Neural cell (in vitro differentiated cells): ENCODE data around the gene DPM2. TPM values are rescaled to one million over a fixed set of nuclear protein-coding genes. Genes with fewer than 3 reads are reported as not detected.
A peak's percentile ranks its signal among the peaks of the same experiment; 100 is the strongest.

Source experiments
- H2AFZ ChIP-seq: fragments of 200-600, 300-800 bp; sonication (generic), shearing (Covaris generic); 2 replicates; pipeline ENCODE4 v1.6.0; 2014; ENCODE audit warnings: low read depth, mild to moderate bottlenecking, antibody characterized with exemption, low read length, moderate library complexity
- H3F3A ChIP-seq: fragments of 200-600 bp; shearing (Covaris generic); 2 replicates; pipeline ENCODE4 v1.6.1; 2016; ENCODE audit warnings: mild to moderate bottlenecking, moderate library complexity, mixed read lengths, antibody characterized with exemption, low read length; ENCODE audit not compliant: insufficient read depth, poor library complexity, severe bottlenecking
- H3K27ac ChIP-seq: fragments of 200-600, 300-800 bp; sonication (generic), shearing (Covaris generic); 2 replicates; pipeline ENCODE4 v1.5.1; 2014; ENCODE audit warnings: mild to moderate bottlenecking, low read length, moderate library complexity
- H3K27me3 ChIP-seq: fragments of 300-800, 200-600 bp; sonication (generic), shearing (Covaris generic); 2 replicates; pipeline ENCODE4 v1.6.0; 2014; ENCODE audit warnings: mild to moderate bottlenecking, low read depth, low read length, moderate library complexity; ENCODE audit not compliant: insufficient read depth
- H3K36me3 ChIP-seq: fragments of 300-800, 200-600 bp; sonication (generic), shearing (Covaris generic); 2 replicates; pipeline ENCODE4 v1.5.1; 2014; ENCODE audit warnings: mild to moderate bottlenecking, antibody characterized with exemption, low read length, moderate library complexity; ENCODE audit not compliant: insufficient read depth
- H3K4me2 ChIP-seq: fragments of 300-800, 200-600 bp; sonication (generic), shearing (Covaris generic); 2 replicates; pipeline ENCODE4 v1.6.0; 2014; ENCODE audit warnings: mild to moderate bottlenecking, low read length
- H3K4me3 ChIP-seq: fragments of 300-800, 200-600 bp; sonication (generic), shearing (Covaris generic); 2 replicates; pipeline ENCODE4 v1.5.1; 2014; ENCODE audit warnings: mild to moderate bottlenecking, low read length, moderate library complexity
- H3K79me2 ChIP-seq: fragments of 200-600 bp; shearing (Covaris generic); replicated peaks from 2 replicates; pipeline ENCODE4 v1.6.0; 2014; ENCODE audit warnings: mild to moderate bottlenecking, low read length, moderate library complexity; ENCODE audit not compliant: insufficient read depth
- H3K9ac ChIP-seq: fragments of 300-800, 200-600 bp; sonication (generic), shearing (Covaris generic); 2 replicates; pipeline ENCODE4 v1.6.1; 2016; ENCODE audit warnings: mild to moderate bottlenecking, low read length, mixed read lengths
- H3K9me2 ChIP-seq: fragments of 200-600 bp; shearing (Covaris generic); 2 replicates; pipeline ENCODE4 v1.6.1; 2016; ENCODE audit warnings: mild to moderate bottlenecking, low read length, mixed read lengths; ENCODE audit not compliant: insufficient read depth
- H3K9me3 ChIP-seq: fragments of 200-600, 300-800 bp; sonication (generic), shearing (Covaris generic); 2 replicates; pipeline ENCODE4 v1.6.1; 2016; ENCODE audit warnings: mild to moderate bottlenecking, mixed run types, low read length, moderate library complexity, mixed read lengths
- H4K20me1 ChIP-seq: fragments of 200-600 bp; shearing (Covaris generic); 2 replicates; pipeline ENCODE4 v1.6.1; 2016; ENCODE audit warnings: mild to moderate bottlenecking, mixed run types; ENCODE audit not compliant: insufficient read depth
- EP300 ChIP-seq: fragments of 450-650 bp; conservative IDR thresholded peaks from 2 replicates; pipeline ENCODE4 v1.6.1; 2014; ENCODE audit warnings: antibody characterized with exemption, mild to moderate bottlenecking, moderate library complexity; ENCODE audit not compliant: poor library complexity, severe bottlenecking
- EZH2 ChIP-seq: fragments of 200-600, 300-800 bp; shearing (Covaris generic), sonication (generic); IDR thresholded peaks from 2 replicates; pipeline ENCODE4 v1.6.1; 2014; ENCODE audit warnings: antibody characterized with exemption, low read length, borderline replicate concordance, mild to moderate bottlenecking; ENCODE audit not compliant: insufficient read depth, poor library complexity, severe bottlenecking
- MXI1 ChIP-seq: fragments of 450-650 bp; conservative IDR thresholded peaks from 2 replicates; pipeline ENCODE4 v1.6.1; 2014; ENCODE audit warnings: antibody characterized with exemption, mild to moderate bottlenecking; ENCODE audit not compliant: poor library complexity, severe bottlenecking
- POLR2AphosphoS5 ChIP-seq: IDR thresholded peaks from 2 replicates; pipeline ENCODE4 v1.6.1; 2012
- RAD21 ChIP-seq: fragments of 450-650 bp; conservative IDR thresholded peaks from 2 replicates; pipeline ENCODE4 v1.6.1; 2014; ENCODE audit warnings: antibody characterized with exemption, mild to moderate bottlenecking, moderate library complexity
- REST ChIP-seq: IDR thresholded peaks from 2 replicates; pipeline ENCODE4 v1.6.1; 2012; ENCODE audit warnings: borderline replicate concordance
- SMC3 ChIP-seq: fragments of 450-650 bp; conservative IDR thresholded peaks from 2 replicates; pipeline ENCODE4 v1.6.1; 2014; ENCODE audit warnings: antibody characterized with exemption, mild to moderate bottlenecking, moderate library complexity; ENCODE audit not compliant: poor library complexity
- TAF1 ChIP-seq: IDR thresholded peaks from 2 replicates; pipeline ENCODE4 v1.6.1; 2012; ENCODE audit warnings: low read depth
- polyA plus RNA-seq: library from polyadenylated mRNA; depleted of rRNA; stranded (reverse); fragments of >200 nt; gene quantifications from 2 replicates; pipeline ENCODE4 v1.2.3, GENCODE V29; 2014
- TF ChIP-seq, protein P1 (sequence below): fragments of 450-650 bp; IDR thresholded peaks from 2 replicates; pipeline ENCODE4 v1.5.1; 2014; ENCODE audit warnings: antibody characterized with exemption, mild to moderate bottlenecking, moderate library complexity; ENCODE audit not compliant: poor library complexity, severe bottlenecking

DPM2 gene
- polyA plus RNA-seq, 1 donor from 2014 or later, result 30.5 TPM

DNA sequence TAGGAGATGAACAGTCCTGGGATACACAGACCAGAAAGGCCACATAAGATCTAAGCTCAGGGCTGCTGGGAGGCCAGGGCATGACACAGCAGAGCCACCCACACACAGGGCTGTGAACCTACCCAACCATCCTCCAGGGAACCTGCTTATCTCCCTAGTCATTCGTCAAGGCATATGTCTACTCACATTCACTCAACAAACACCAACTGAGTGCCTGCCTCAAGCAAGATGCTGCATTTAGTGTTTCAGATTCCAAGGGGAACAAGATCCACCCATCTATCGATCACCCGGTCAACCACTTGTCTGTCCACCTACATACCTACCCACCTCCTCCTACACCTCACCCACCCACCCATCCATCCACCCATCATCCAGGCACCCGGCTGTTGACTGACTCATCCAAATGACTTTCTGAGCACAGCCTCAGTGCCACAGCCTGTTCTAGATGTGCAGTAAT lies 1.9 kb downstream of the DPM2 start:
- H2AFZ ChIP-seq, result no peak overlapping the region
- peak overlapping the region; percentile 92 for H3K4me3 ChIP-seq
- no peaks in the 10 kb centered on the region for H4K20me1 ChIP-seq
- TF ChIP-seq, protein P1, sequence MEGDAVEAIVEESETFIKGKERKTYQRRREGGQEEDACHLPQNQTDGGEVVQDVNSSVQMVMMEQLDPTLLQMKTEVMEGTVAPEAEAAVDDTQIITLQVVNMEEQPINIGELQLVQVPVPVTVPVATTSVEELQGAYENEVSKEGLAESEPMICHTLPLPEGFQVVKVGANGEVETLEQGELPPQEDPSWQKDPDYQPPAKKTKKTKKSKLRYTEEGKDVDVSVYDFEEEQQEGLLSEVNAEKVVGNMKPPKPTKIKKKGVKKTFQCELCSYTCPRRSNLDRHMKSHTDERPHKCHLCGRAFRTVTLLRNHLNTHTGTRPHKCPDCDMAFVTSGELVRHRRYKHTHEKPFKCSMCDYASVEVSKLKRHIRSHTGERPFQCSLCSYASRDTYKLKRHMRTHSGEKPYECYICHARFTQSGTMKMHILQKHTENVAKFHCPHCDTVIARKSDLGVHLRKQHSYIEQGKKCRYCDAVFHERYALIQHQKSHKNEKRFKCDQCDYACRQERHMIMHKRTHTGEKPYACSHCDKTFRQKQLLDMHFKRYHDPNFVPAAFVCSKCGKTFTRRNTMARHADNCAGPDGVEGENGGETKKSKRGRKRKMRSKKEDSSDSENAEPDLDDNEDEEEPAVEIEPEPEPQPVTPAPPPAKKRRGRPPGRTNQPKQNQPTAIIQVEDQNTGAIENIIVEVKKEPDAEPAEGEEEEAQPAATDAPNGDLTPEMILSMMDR, result no peak
- TF ChIP-seq EP300 (no peak), TAF1 (no peak), SMC3 (no peak), RAD21 (no peak), REST (no peak), MXI1 (no peak), EZH2 (no peak), POLR2AphosphoS5 (no peak)
- H3K9me2 ChIP-seq, result no peaks in the 10 kb centered on the region
- H3K9me3 ChIP-seq, result no peaks in the 10 kb centered on the region
- no peaks in the 10 kb centered on the region for H3F3A ChIP-seq
- no peaks in the 10 kb centered on the region for H3K36me3 ChIP-seq
- no peak overlapping the region for H3K9ac ChIP-seq
- no peak overlapping the region for H3K27ac ChIP-seq
- no peaks in the 10 kb centered on the region for H3K27me3 ChIP-seq
- no peak overlapping the region for H3K4me2 ChIP-seq
- peaks cover 11% of the 10 kb centered on the region for H3K79me2 ChIP-seq

DNA sequence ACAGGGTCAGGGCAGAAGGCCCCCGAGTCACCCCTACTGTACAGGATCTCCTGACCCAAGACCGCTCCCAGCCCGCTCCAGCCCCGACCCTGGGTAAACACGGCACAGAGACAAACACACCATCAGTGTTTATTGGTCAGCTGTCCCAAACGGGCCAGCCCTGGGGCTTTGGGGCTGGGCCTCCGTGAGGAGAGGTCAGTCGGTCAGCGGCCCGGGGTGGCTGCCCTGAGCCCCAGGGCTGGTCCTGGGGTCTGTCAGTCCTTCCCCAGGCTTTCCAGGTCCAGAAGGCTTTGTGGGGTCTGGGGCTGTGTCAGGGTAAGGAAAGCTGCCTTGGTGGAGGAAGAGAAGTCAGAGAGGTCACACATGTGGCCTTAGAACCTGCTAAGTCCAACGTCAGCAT lies 2.7 kb downstream of the DPM2 start:
- Histone ChIP-seq H3K27ac (no peak overlapping the region), H3K27me3 (no peaks in the 10 kb centered on the region), H3K9me2 (no peaks in the 10 kb centered on the region), H3K4me2 (no peak overlapping the region), H3K79me2 (peaks cover 11% of the 10 kb centered on the region), H3K4me3 (peak overlapping the region; percentile 92), H3K36me3 (no peaks in the 10 kb centered on the region), H3K9ac (no peak overlapping the region), H4K20me1 (no peaks in the 10 kb centered on the region), H2AFZ (no peak overlapping the region), H3F3A (no peaks in the 10 kb centered on the region), H3K9me3 (no peaks in the 10 kb centered on the region)
- no peak for TF ChIP-seq POLR2AphosphoS5
- no peak for TF ChIP-seq RAD21
- no peak for TF ChIP-seq MXI1
- no peak for TF ChIP-seq EZH2
- no peak for TF ChIP-seq EP300
- TF ChIP-seq, protein P1, result no peak
- TF ChIP-seq REST, result no peak
- TF ChIP-seq SMC3, result no peak
- TF ChIP-seq TAF1, result no peak
